ENCODE measurements around the gene HAUS2. TPM values are rescaled to one million over a fixed set of nuclear protein-coding genes. Genes with fewer than 3 reads are reported as not detected.

HAUS2 gene
- 18.6 and 41.1 TPM in 2 replicates for total RNA-seq

DNA sequence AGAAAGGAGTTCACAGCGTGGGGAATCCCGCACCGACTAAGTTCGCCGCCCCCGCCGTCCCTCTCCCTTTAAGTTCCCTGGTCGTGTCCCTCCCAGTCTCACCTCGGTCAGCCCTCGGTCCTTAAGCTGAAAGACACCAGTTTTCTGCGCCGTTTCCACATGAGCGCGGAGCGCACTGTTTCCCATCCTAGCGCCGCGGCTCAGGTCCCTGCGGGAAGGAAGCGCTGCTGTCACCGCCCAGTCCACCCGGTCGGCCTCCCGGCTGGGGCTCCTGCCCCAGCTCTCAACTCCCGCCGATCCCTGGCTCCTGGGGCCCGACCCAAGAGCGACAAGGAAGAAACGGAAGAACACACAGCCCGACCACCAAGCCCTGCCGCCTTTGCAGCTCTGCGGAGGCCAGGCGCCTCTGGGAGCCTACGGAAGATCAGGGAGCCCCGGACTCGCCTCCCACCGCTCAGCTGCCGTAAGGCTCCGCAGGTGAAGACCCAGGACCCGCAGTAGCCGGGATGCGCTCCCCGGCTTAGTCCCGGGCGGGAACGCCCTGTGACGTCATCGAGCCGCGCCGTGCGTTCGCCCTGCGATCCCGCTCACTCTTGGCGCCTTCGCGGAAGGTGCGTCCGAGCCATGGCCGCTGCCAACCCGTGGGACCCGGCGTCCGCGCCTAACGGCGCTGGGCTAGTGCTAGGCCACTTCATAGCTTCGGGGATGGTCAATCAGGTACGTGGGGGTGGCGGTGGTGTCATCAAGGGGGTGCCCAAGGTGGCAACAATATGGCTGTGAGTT, at the start of gene HAUS2, which contains the start of gene LRRC57:
HAUS2 (plus strand) TSS at position 590 of the 783 bp plus-strand sequence; CDS start at position 625, 35 bp downstream.
LRRC57 (minus strand) TSS at position 545 of the 783 bp plus-strand sequence; CDS start at position 186, 359 bp downstream.

DNA sequence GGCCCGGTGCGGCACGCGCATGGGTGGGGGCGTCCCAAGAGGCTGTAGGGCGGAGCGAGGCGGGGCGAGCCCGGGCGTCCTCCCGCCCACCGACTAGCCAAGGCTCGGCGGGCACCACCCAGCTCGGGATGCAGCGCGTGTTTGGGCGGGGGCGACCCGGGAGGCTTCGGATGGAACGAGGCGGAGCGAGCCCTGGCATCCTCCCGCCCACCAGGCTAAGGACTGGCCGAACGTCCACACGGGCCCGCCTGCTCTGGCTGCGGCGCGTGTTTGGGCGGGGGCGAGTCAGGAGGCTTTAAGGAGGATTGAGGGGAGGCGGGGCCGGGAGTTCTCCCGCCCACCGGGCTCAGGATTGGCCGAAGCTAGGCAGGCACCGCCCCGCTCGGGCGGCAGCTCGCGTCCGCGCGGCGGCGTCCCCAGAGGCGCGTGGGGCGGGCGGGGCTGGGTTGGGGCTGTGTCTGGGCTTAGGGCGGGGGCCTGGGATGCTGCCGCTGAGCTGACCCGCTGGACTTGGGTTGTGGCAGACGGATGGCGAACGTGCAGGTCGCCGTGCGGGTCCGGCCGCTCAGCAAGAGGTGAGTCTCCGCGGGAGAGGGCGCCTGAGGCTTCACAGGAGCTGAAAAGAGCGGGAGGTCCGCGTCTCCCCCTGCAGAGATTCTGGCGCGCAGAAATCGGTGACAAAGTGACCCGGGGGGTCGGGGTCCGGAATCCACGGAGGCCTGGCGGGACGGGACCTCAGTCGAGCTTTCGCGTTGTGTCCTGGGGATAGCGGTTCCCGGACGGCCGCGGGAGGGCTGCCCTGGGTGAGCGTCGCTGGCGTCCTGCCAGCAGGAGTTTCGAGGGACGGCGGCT, 26.8 kb downstream of the HAUS2 start, which contains the start of gene STARD9:
STARD9 (plus strand) TSS at position 419 of the 852 bp plus-strand sequence; CDS start at position 529, 110 bp downstream.

Other genes starting within 250 kb of the HAUS2 start
- 0.88 and 2.0 TPM in 2 replicates for gene CAPN3, start 189.3 kb upstream of the HAUS2 start, total RNA-seq
- 42.7 and 62.7 TPM in 2 replicates for gene ZNF106, start 57.7 kb upstream of the HAUS2 start, total RNA-seq
- gene SNAP23, start 53.2 kb upstream of the HAUS2 start, total RNA-seq: 93.2 and 95.9 TPM in 2 replicates
- gene LRRC57, start within 50 bp of the HAUS2 start, total RNA-seq: 13.8 and 20.0 TPM in 2 replicates
- 4.8 and 10.6 TPM in 2 replicates for gene STARD9, start 26.8 kb downstream of the HAUS2 start, total RNA-seq
- 6.1 and 12.0 TPM in 2 replicates for gene CDAN1, start 188.3 kb downstream of the HAUS2 start, total RNA-seq

All from placental pericyte (primary cell).